ENCODE results near the gene ARHGAP18.

- no peak for TF ChIP-seq FOXK2 (IDR thresholded peaks at IDR 0.05)
- TF ChIP-seq FOXA1 (IDR thresholded peaks at IDR 0.05): no peak
- TF ChIP-seq FOXM1 (IDR thresholded peaks at IDR 0.05; ENCODE audit: borderline replicate concordance): no peak
- TF ChIP-seq ZNF384 (IDR thresholded peaks at IDR 0.05): no peak
- no peak for TF ChIP-seq SP1 (IDR thresholded peaks at IDR 0.05)
These were observed 106.2 kb downstream of the ARHGAP18 start for GRCh38 chr6:129603741-129604140.
